H1 (cell line): ENCODE results near the gene CDKN2A.

Experiments
- BRCA1 ChIP-seq: IDR thresholded peaks from 2 replicates; pipeline ENCODE4 v1.6.1; 2012; ENCODE audit warnings: low read depth, low read length, improper control_type of control experiment
- CREB1 ChIP-seq: IDR thresholded peaks from 2 replicates; pipeline ENCODE4 v1.6.1; 2012; ENCODE audit warnings: inconsistent platforms
- CTCF ChIP-seq, 3 experiments: IDR thresholded peaks; 1 replicate in 2 of 3; 2 replicates in 1 of 3; pipeline versions ENCODE4 v1.5.1 to v1.6.1; 2011; ENCODE audit warnings: low read length in 3 of 3, mild to moderate bottlenecking in 3 of 3, inconsistent platforms in 2 of 3, low read depth in 1 of 3, moderate library complexity in 1 of 3; ENCODE audit not compliant: insufficient read depth in 1 of 3; ENCODE audit errors: control extremely low read depth in 1 of 3
- EP300 ChIP-seq, 2 experiments: IDR thresholded peaks; 1 replicate in 1 of 2; 2 replicates in 1 of 2; pipeline ENCODE4 v1.6.1; 2011 to 2012; ENCODE audit warnings: low read depth in 2 of 2, low read length in 2 of 2, mild to moderate bottlenecking in 2 of 2, borderline replicate concordance in 1 of 2, inconsistent platforms in 1 of 2, moderate library complexity in 1 of 2
- JUND ChIP-seq: IDR thresholded peaks from 2 replicates; pipeline ENCODE4 v1.6.1; 2011; ENCODE audit warnings: mild to moderate bottlenecking, improper control_type of control experiment, low read length
- MAX ChIP-seq: IDR thresholded peaks from 2 replicates; pipeline ENCODE4 v1.6.1; 2012; ENCODE audit warnings: inconsistent platforms
- PHF8 ChIP-seq: fragments of 200-600 bp; sonication (generic); conservative IDR thresholded peaks from 2 replicates; pipeline ENCODE4 v1.7.1; 2012; ENCODE audit warnings: low read depth, mild to moderate bottlenecking, inconsistent platforms, low read length, moderate library complexity
- POLR2A ChIP-seq, 2 experiments: IDR thresholded peaks; 1 replicate in 1 of 2; 2 replicates in 1 of 2; pipeline ENCODE4 v1.6.1; 2011; ENCODE audit warnings: low read depth in 2 of 2, low read length in 2 of 2, mild to moderate bottlenecking in 2 of 2; ENCODE audit errors: control extremely low read depth in 1 of 2
- POLR2AphosphoS5 ChIP-seq: IDR thresholded peaks from 2 replicates; pipeline ENCODE4 v1.6.1; 2011; ENCODE audit warnings: low read depth, low read length
- RNF2 ChIP-seq: fragments of 200-900, 300-1000 bp; sonication (generic); IDR thresholded peaks from 2 replicates; pipeline ENCODE4 v1.7.1; 2016; ENCODE audit warnings: borderline replicate concordance, low read depth, mild to moderate bottlenecking, antibody characterized with exemption, low read length; ENCODE audit not compliant: poor library complexity, severe bottlenecking; ENCODE audit errors: missing control alignments
- RXRA ChIP-seq: IDR thresholded peaks from 2 replicates; pipeline ENCODE4 v1.6.1; 2011; ENCODE audit warnings: low read depth, mild to moderate bottlenecking, low read length, moderate library complexity; ENCODE audit not compliant: insufficient read depth
- SRF ChIP-seq: IDR thresholded peaks from 2 replicates; pipeline ENCODE4 v1.6.1; 2011; ENCODE audit warnings: mild to moderate bottlenecking, low read depth, low read length, moderate library complexity
- SUZ12 ChIP-seq: fragments of 200-600 bp; sonication (generic); IDR thresholded peaks from 2 replicates; pipeline ENCODE4 v1.6.1; 2012; ENCODE audit warnings: mild to moderate bottlenecking, inconsistent platforms, low read length, moderate library complexity, mixed read lengths
- YY1 ChIP-seq: IDR thresholded peaks from 2 replicates; pipeline ENCODE4 v1.6.1; 2011; ENCODE audit warnings: low read depth, mild to moderate bottlenecking, low read length

- no peak for TF ChIP-seq RNF2
- TF ChIP-seq CTCF (IDR thresholded peaks at IDR 0.05; ENCODE audit: control extremely low read depth in 1 of 3, insufficient read depth in 1 of 3, low read depth in 1 of 3, low read length in 3 of 3), result no peak
- TF ChIP-seq CREB1, result no peak
- TF ChIP-seq RXRA, result no peak
- TF ChIP-seq MAX, result no peak
- no peak for TF ChIP-seq SUZ12
- no peak for TF ChIP-seq POLR2A (IDR thresholded peaks at IDR 0.05; ENCODE audit: control extremely low read depth in 1 of 2, low read depth in 2 of 2, low read length in 2 of 2)
- no peak for TF ChIP-seq POLR2AphosphoS5
- no peak for TF ChIP-seq BRCA1
- no peak for TF ChIP-seq YY1
- no peak for TF ChIP-seq EP300 (IDR thresholded peaks at IDR 0.05; ENCODE audit: borderline replicate concordance in 1 of 2, low read depth in 2 of 2, low read length in 2 of 2)
- no peak for TF ChIP-seq SRF
- TF ChIP-seq JUND, result no peak
- no peak for TF ChIP-seq PHF8
These were observed 10.6 kb downstream of the CDKN2A start for GRCh38 chr9:21983561-21983935.
